T-helper 9 cell (primary cell): Measurements from ENCODE around the gene TTLL9.
"Not testable (repeated sequence)": the region's sequence is repeated elsewhere in the genome, so short reads cannot be mapped to it uniquely, and the experiment has no call there.

Experiments
- DNase-seq: peaks from one replicate; pipeline ENCODE4 v3.0.0-alpha.2; 2020

The TTLL9 gene

DNA sequence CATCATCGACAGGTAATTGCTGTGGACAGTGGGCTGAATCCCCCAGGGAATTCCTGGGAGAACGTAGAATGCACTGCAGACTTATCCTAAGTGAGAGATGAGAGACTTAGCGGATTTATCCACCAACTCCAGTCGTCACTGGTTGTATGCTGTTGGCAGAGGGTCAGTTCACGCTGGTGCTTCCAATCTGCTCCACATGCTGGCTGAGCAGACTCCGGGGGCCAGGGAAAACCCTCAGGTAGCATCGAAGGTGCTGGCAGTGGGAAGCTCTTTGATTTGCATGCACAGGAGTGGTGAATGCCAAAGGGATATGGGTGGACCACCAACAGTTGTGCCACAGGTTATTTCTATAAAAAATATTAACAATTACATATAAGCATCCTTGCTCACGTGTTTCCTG is 20.2 kb downstream of the TTLL9 start:
- no peak for DNase-seq

DNA sequence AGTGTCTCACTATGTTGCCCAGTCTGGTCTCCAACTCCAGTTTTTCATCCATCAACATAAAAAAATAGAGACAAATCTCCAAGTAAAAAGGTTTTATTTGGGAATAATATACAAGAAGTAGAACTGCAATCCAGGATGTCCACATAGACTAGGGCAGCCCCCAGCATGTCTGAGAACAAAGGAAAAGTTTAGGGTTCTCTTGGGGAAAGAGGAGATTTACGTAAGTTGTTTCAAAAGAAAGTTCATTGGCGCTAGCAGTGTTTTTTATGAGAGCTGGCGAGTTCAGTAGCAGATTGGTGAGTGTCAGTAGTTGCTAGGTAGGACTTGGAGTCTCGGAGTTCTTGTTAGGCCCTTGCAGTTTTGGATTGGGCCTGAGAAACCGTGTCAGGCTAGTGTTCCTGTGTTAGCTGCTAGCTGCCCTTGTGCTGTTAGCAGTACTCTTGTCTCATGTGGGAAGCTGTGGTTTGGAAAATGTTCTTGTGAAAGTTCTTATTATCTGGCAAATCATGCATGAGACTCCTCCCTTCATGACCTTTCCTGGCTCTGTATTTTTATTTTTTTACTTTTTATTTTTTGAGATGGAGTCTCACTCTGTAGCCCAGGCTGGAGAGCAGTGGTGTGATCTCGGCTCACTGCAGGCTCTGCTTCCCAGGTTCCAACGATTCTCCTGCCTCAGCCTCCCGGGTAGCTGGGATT is 24.7 kb downstream of the TTLL9 start:
- no peak for DNase-seq

DNA sequence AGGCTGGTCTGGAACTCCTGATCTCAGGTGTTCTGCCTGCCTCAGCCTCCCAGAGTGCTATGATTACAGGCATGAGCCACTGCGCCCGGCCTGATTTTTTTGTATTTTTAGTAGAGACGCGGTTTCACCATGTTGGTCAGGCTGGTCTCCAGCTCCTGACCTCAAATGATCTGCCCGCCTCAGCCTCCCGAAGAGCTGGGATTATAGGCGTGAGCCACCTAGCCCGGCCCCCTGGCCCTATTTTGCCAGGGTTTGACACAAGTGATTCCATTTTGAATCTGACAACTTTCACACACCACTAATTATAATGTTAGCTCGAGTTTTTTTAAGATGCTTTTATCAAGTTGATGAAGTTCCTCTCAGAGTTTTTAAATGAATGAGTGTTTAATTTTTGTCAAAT is 25.6 kb downstream of the TTLL9 start:
- DNase-seq, result no peak

DNA sequence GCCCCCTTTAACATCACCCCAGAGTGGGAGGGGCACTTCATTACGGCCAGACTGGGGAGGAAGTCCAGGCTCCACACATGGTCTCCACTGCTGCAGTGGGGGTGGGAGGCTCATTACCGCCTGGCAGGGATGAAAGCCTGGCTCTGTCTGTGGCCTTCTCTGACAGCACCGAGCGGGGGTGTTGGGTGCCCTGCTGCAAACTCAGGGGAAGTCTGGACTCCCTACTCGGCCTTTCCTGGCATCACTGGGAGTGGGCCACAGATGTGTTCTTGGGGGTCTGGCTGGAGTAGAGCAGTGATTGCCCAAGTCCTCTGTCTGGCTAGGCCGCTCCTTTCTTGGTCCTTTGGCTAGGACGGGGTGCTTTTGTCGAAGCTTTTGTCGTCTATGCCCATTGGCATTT is 27.1 kb downstream of the TTLL9 start:
- DNase-seq, result no peak

DNA sequence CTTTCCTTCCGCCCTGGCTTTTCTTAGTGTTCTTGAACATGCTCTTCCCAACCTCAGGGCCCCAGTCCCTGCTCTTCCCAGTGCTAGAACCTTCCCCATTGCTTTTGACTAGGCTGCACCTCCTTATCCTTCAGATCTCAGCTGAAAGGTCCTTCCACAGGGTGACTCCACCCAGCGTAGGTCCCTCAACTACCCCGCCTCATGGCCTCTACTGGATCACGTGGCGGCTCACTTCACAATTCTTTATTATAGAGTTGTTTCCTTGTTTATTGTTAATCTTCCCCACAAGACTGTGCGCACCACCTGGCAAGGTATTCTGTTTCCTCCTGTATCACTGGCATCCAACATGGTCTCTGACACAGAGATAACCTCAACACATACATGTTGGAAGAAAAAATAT is 31.2 kb downstream of the TTLL9 start:
- DNase-seq, result no peak

DNA sequence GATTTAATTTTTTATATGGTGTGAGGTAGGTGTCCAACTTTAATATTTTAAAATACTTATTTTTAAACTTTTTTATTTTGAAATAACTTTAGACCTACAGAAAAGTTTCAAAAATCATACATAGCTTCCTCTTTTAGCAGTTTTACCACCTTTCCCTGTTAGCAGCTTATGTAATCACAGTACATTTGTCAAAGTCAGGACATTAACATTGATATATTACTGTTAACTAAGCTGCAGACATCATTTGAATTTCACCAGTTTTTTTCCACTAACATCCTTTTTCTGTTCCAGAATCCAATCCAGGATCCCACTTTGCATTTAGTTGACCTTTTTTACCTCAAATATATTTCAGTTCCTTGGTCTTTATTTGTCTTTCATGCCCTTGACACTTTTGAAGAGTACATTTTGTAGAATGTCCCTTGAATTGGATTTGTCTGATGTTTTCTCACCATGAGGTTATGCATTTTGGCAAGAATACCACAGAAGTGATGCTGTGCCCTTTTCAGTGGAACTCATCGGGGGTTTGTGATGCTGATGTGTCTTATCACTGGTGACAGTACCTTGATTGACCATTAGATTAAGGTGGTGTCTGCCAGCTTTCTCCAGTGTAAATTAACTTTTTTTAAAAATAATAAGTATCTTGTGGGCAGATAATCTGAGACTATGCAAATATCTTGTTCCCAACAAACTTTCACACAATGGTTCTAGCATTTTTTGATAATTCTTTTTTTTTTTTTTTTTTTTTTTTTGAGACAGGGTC is 33.4 kb downstream of the TTLL9 start:
- no peak for DNase-seq

DNA sequence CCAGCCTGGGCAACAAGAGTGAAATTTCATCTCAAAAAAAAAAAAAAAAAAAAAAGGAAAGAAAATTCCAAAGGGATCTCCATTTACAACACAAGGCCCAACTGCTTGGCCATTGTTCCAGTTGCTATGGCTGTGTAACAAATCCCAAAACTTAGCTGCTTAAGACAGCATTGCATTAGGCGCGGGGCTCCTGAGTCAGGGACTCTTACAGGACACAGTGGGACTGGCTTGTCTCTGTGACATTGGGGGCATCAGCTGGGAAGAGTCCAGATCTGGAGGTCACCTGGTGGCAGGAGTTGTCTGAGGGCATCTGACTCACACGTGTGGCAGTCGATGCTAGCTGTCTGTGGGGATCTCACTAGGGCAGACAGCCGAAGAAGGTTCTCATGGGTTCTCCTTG is 35.6 kb downstream of the TTLL9 start:
- DNase-seq, result no peak

DNA sequence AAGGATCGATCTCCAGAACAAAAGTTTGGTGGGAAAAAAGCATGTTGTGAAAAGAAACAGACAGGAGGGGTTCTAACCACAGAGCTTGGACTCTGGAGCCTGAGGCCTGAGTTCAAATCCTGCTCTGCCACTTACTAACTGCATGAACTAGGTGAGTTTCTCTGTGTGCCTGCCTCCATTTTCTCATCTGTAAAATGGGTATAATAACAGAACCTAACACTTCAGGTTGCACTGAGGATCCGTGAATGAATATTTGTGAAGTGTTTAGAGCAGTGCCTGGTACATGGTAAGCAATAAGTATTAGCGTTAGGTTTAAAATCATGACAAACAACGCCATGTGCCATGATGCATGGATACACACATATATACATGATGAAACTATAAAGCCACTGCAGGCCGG is 36.6 kb downstream of the TTLL9 start:
- no peak for DNase-seq

DNA sequence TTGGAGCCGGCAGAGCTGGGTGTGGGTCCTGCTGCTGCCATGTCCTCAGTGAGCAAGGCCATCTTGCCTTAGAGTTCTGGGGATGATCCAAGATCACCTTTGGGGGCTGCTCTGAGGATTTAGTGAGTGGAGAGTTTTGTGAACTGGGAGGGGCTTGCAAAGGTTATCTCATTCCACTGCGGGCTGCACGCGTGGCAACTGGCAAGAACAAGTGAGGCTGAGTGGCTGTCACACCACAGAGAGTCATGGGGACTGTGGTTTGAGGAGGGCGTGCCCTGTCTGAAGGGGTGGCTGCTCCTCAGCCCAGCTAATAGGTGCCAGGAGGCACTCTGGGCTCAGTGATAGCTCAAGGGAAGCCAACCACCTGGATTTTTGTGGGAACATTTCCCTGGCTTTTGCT is 37.6 kb downstream of the TTLL9 start:
- no peak for DNase-seq

DNA sequence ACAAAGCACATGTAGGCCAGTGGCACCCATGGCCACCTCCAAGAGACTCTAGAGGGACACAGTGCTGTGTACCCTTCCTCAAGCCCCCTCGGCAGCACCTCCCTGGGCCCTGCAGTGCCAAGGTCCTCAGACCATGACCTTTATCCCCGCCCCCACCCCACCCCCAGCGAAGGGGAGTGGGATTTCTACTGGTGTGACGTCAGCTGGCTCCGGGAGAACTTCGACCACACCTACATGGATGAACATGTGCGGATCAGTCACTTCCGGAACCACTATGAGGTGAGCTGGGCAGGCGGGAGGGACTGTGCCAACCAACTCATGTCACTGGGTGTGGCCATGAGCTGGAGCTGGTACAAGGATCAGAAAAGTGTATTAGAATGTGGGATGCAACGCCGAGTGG is 38.0 kb downstream of the TTLL9 start:
- no peak for DNase-seq

DNA sequence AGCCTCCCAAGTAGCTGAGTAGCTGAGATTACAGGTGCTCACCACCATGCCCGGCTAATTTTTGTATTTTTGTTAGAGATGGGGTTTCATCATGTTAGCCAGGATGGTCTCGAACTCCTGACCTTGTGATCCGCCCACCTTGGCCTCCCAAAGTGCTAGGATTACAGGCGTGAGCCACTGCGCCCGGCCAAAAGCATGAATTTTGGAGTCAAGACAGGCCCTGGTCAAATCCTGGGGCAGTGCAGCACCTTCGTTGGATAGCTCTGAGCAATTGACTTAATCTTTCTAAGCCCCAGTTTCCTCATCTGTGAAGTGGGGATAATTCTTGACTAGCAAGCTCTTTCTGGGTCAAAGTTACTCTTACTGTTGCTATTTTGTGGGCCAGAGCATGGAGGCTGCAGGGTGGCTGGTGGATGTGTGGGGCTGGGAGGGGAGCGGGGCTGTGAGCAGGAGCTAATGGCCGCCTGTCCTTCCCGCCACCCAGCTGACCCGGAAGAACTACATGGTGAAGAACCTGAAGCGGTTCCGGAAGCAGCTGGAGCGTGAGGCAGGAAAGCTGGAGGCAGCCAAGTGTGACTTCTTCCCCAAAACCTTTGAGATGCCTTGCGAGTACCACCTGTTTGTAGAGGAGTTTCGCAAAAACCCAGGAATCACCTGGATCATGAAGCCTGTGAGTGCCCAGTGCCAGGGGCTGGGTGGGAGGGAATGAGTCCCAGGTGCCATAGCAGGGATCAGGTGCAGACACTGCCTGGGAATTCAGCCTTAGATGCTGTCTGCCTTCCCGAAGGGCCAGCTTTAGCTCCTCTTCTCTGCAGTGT is 39.0 kb downstream of the TTLL9 start:
- no peak for DNase-seq

DNA sequence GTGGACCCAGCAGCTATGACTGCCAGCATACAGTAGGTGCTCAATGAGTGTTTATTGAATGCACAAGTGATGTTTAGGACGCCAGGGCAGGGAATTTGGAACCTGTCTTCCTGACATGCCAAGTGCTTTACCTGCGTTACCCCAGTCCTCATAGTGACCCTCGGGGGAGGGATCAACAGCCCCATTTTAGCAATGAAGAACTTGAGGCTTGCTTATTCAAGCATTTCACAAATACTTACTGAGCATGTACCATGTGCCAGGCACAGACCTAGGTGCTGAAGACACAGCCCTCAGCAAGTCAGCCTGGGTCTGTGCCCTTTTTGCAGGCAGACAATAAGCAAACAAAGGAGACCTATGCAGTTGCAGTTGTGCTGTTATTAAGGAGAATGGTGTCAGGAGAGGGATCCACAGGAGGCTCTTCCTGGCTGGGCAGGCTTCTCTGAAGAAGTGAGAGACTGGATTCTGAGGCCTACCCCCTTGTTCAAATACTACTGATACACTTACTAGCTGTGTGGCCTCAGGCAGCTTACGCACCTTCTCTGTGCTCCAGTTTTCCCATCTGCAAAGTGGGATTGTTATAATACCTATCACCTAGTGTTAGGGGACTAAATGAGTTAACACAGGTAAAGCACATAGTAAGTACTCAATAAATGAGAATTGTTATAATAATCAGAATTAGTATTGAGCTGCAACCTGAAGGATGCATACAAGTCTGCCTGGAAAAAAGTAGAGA is 39.8 kb downstream of the TTLL9 start:
- DNase-seq, result no peak

DNA sequence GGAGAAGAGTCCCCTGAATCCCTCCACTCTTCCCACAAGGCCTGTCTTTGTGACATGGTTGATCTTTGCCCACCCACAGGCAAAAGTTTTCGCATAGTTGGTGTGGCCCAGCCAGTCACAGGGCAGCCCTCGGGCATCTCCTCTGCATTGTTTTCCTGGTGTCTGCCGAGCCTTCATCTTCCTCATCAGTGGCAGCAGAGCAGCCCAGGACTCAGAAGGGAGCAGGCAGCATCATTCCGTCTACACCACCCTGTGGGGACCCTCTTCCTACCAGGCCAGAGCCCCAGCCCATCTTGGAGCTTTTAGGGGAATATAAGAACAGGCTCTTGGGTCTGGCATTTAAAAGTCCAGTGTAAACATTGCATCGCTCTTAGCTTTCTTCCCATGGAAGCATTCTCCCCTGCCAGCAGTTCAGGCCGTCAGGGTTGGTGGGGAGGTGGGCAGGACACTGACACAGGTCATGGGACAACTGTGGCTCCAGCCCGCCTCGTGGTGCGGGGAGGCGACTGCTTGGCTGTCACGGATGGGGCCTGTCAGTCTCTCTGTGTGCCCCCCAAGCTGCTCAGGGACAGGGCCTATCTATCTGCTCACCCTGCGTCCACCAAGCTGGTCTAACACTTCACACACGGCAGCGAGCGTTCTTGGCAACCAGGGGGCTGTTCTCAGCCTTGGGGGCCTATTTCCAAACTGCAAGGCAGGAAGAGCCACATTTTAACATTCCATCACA is 43.2 kb downstream of the TTLL9 start:
- no peak for DNase-seq

DNA sequence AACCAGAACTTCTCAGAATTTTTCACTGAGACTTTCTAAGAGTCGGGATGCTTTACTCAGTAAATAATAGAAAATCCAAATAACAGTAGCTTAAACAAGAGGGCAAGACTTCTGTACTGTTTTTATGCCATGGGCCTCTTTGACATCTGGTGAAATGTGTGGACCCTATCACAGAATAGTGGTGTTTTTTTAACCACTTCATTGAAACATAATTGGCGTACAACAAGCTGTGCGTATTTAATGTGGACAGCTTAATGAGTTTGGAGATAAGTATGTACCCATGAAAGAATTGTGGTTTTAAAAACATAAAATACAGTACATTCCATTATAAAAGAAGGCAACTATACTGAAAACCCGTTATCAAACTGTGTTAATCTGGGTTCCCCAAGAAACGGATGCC is 43.7 kb downstream of the TTLL9 start:
- DNase-seq, result no peak

DNA sequence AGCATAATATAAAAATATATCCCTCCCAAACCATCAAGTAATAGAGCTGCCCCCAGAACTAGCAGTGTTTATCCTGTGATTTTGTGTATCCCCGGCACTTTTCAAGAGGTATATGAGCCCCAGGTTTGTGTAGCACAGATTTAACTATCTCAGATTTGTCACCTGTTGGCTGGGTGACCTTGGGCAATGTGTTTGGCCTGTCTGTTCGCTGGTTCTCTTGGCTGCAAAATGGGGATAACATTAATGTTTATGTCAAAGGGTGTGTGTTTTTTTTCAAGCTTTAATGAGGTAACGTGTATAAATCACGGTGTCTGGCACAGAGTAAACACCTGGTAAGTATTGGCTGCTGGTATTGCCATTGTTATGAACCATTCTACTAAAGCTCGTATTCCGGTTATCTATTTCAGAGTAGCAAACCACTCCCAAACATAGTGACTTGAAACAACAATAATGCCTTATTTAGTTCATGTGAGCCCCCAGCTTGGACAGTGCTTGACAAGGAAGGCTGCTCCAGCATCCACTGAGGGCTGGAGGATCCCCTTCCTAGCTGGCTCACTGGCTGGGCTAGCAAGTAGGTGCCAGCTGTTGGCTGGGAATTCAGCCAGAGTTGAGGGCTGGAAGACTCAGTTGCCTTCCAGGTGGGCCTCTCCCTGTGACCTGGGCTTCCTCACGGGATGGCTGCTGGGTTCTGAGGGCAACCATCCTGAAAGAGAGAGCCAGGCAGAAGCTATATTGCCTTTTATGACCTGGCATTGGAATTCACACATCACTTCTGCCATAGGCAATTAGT is 45.3 kb downstream of the TTLL9 start:
- DNase-seq, result no peak

DNA sequence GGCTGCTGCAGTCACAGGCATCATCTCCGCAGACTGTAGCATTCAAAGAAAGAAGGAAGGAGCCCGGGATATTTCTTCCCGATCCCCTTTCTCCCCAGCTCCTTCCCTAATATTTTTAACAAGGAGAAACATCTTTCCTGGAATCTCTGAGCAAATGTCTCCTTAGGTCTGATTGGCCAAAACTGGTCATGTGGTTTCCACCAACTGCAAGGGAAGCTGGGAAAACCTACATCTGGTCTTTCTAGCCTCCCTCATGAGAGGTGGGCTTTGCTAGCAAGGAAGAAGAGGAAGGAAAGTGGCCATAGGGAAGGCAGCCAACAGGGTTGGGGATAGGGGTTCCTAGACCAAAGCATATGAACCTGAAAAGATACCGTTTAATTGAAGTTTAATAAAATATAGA is 46.3 kb downstream of the TTLL9 start:
- no peak for DNase-seq

DNA sequence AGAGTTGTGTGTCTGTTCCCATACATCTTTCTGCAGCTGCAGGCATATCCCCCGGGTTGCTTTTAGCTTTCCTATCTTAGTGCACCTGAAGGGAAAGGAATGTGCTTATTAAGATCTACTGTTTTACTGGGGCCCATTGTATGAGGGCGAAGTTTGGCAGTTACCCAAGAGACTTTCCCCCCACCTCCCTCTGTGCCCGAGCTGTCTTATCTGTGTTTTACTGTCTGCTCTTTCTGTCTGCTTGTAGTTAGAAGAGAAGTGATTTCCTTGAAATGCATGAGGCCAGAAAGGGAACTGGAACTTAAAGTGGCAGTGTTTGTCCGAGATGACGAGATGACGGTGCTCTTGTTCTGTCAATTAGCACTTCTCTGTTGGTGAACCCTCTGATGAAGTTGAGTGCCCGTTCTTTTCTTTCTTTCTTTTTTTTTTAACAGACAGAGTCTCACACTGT is 47.6 kb downstream of the TTLL9 start:
- not testable (repeated sequence) for DNase-seq

DNA sequence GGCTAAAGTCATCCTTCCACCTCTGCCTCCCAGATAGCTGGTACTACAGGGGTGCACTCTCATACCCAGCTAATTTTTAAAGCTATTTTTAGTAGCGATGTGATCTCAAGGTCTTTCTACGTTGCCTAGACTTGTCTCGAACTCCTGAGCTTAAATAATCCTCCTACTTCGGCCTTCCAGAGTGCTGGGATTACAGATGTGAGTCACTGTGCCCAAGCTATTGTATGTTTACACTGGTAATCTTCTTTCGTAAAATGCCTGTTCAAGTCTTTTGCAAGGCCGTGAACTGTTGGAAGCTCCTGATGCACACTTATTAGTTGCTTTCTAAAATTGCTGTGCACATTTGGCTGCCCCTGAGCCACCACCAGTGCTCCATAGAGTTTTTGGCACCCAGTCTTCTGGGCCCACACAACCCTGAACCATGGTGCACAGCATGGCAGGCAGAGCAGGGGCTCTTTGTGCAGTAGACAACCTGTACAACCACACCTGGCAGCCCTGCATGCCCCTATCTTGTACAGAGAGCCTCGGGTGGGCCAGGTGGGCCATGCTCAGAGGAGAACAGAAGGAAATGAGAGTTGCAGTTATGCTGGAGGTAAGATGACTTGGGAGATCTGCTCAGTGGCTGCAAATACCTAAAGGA is 48.2 kb downstream of the TTLL9 start:
- no peak for DNase-seq

DNA sequence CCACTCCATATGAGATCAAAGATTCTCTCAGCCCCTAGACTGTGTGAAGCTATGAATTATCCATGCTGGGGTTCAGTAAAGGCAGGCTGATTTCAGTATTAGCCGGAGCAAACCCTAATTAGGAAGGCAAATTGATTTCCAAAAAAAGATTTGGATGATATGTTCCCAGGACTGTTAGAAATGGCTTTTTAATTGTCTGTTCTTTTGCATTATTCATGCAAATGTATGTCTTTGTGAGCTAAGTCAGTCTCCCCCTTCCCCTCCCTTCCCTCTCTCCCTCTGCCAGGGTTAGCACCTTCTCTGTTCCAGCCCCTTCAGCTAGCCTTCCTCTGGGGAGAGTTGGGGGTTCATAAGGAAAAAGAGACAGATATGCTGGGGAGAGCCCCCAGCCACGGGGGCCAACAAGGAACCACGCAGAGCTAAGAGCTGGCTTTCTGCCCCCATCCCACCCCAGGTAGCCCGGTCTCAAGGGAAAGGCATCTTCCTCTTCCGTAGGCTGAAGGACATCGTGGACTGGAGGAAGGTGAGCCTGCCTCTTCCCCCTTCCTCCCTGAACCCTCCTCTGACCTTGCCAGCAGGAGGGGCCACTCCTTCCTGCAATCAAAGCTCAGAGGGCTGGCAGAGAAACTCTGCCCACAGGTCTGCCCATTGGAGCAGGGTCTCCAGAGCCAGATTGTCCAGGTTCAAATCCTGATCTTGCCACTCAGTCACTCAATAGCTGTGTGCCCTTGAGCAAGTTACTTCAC is 49.1 kb downstream of the TTLL9 start:
- no peak for DNase-seq

DNA sequence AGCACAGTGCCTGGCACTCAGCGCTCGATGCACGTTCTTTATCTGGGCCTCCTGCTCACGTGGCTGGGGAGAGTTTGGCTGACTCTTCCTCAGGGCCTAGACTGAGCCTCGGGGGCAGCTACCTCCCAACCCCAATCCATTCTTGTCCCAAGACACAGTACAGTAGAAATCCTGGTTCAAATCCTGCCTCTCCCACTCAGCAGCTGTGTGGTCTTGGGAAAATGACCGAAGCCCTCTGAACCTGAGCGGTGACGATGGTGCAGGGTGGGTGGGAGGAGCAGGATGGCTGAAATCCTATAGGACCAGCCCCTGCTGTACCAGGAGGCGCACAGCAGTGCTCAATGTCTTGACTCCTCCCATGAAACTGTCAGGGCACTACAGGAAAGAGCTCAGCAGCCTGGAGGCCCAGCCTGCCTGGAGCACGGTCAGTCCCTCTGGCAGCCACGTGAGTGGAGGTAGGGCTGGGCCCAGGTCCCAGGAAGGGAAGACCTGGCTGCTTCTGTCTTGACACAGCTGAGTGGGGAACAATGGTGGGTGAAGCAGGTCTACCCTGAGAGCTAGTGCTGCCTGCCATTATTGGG is 49.9 kb downstream of the TTLL9 start:
- no peak for DNase-seq
